GM19397 (cell line): ENCODE results near the gene CDC23.
"Not testable (repeated sequence)": the region's sequence is repeated elsewhere in the genome, so short reads cannot be mapped to it uniquely, and the experiment has no call there.

Experiments used
- ATAC-seq: cut with Tn5 transposase; IDR thresholded peaks from one replicate; pipeline ENCODE4 v1.9.1; 2021; ENCODE audit warnings: mild to moderate bottlenecking, moderate library complexity; ENCODE audit not compliant: unreplicated experiment

The CDC23 gene

GRCh38 chr5:138143578-138143977 lies 69.5 kb downstream of the CDC23 start:
- ATAC-seq: not testable (repeated sequence)

- ATAC-seq: no peak
These were observed 71.4 kb downstream of the CDC23 start for GRCh38 chr5:138141734-138142133.

- ATAC-seq: no peak
These were observed 72.9 kb downstream of the CDC23 start for GRCh38 chr5:138140268-138140667.

GRCh38 chr5:138139781-138140090 lies 73.4 kb downstream of the CDC23 start:
- ATAC-seq: no peak

GRCh38 chr5:138138949-138139780 lies 74.0 kb downstream of the CDC23 start, which contains the start of gene NME5:
Gene NME5 (minus strand): TSS chr5:138139428. CDS start chr5:138138780, 648 bp downstream.
- peak; percentile 67 for ATAC-seq
